ENCODE measurements around the gene ANKRD34A. TPM values are rescaled to one million over a fixed set of nuclear protein-coding genes. Genes with fewer than 3 reads are reported as not detected.

Gene ANKRD34A
- total and polyA plus RNA-seq, 2 of the 13 experiments (the other 11 are each of a cell fraction or from before 2014, with no cell fraction given), result 0.05 to 0.07 TPM

DNA sequence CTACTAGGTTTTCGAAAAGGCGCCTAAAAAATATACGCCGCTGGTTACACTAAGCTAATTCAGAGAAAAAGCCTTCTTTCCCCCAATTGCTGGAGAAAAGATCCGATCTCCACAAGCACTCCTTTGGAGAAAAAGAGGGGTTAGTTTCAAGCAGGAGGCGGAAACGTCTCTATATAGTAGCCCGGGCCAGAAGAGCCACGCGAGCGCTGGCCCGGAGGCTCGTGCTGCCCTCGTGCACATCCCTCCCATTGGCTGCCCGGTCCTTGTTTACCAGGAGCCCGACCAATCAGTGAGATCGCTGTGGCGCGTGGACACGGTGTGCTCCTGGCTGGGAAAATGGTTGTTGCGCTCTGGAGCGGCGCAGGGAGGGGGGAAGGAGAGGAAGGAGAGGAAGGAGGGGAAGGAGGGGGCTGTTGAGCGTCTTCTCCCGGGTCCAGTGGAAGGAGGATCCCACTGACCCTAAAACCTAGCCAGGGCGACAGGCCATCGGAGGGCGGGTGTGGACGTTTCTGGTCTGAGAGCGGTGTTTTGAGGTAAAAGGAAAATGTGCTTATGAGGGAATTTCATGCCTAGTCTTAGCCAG is 32.1 kb upstream of the ANKRD34A start, which contains the start of gene TXNIP (continued):
- TF ChIP-seq ZC3H4 (CRISPR knock-in tag; IDR thresholded peaks at IDR 0.05; ENCODE audit: borderline replicate concordance) (no peak), SSRP1 (CRISPR knock-in tag; IDR thresholded peaks at IDR 0.05) (no peak), ZNF75D (CRISPR knock-in tag; IDR thresholded peaks at IDR 0.05; ENCODE audit: borderline replicate concordance) (no peak), ZNF7 (CRISPR knock-in tag; IDR thresholded peaks at IDR 0.05) (peak; percentile 21; the same call in 1 of the 2 replicates), DPF2 (CRISPR knock-in tag; IDR thresholded peaks at IDR 0.05; ENCODE audit: borderline replicate concordance, low read depth) (peak; percentile 45; the same call in 1 of the 2 replicates), HDAC1 (CRISPR knock-in tag; IDR thresholded peaks at IDR 0.05) (peak; percentile 46), MIER2 (CRISPR knock-in tag; IDR thresholded peaks at IDR 0.05) (peak; percentile 48; the same call in 1 of the 2 replicates), FOXK1 (CRISPR knock-in tag; IDR thresholded peaks at IDR 0.05; ENCODE audit: borderline replicate concordance, low read depth) (peak; percentile 100), ASH2L (IDR thresholded peaks at IDR 0.05; ENCODE audit: insufficient read length, low read depth, low read length) (peak; percentile 9), SCMH1 (CRISPR knock-in tag; IDR thresholded peaks at IDR 0.05; ENCODE audit: borderline replicate concordance) (no peak), PLRG1 (conservative IDR thresholded peaks at IDR 0.05) (no peak), PITX1 (CRISPR knock-in tag; IDR thresholded peaks at IDR 0.05) (peak; percentile 89), ZNF629 (CRISPR knock-in tag; conservative IDR thresholded peaks at IDR 0.05) (no peak), ZNF589 (CRISPR knock-in tag; conservative IDR thresholded peaks at IDR 0.05) (0 out of 2 replicates have a peak, but pooled peaks have one; percentile 52), FOXM1 (CRISPR knock-in tag; IDR thresholded peaks at IDR 0.05) (no peak), ZC3H13 (CRISPR knock-in tag; IDR thresholded peaks at IDR 0.05) (0 out of 2 replicates have a peak, but pooled peaks have one; percentile 50), ZNF772 (CRISPR knock-in tag; IDR thresholded peaks at IDR 0.05) (peak; percentile 74; the same call in 1 of the 2 replicates), ZNF564 (CRISPR knock-in tag; IDR thresholded peaks at IDR 0.05) (no peak), ZNF720 (CRISPR knock-in tag; IDR thresholded peaks at IDR 0.05) (no peak), ADNP (CRISPR knock-in tag; IDR thresholded peaks at IDR 0.05) (no peak), ZNF598 (CRISPR knock-in tag; IDR thresholded peaks at IDR 0.05; ENCODE audit: borderline replicate concordance) (no peak)
- TF ChIP-seq, protein P1, sequence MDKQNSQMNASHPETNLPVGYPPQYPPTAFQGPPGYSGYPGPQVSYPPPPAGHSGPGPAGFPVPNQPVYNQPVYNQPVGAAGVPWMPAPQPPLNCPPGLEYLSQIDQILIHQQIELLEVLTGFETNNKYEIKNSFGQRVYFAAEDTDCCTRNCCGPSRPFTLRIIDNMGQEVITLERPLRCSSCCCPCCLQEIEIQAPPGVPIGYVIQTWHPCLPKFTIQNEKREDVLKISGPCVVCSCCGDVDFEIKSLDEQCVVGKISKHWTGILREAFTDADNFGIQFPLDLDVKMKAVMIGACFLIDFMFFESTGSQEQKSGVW (CRISPR knock-in tag; IDR thresholded peaks at IDR 0.05; ENCODE audit: borderline replicate concordance), result no peak
- TF ChIP-seq, protein P2, sequence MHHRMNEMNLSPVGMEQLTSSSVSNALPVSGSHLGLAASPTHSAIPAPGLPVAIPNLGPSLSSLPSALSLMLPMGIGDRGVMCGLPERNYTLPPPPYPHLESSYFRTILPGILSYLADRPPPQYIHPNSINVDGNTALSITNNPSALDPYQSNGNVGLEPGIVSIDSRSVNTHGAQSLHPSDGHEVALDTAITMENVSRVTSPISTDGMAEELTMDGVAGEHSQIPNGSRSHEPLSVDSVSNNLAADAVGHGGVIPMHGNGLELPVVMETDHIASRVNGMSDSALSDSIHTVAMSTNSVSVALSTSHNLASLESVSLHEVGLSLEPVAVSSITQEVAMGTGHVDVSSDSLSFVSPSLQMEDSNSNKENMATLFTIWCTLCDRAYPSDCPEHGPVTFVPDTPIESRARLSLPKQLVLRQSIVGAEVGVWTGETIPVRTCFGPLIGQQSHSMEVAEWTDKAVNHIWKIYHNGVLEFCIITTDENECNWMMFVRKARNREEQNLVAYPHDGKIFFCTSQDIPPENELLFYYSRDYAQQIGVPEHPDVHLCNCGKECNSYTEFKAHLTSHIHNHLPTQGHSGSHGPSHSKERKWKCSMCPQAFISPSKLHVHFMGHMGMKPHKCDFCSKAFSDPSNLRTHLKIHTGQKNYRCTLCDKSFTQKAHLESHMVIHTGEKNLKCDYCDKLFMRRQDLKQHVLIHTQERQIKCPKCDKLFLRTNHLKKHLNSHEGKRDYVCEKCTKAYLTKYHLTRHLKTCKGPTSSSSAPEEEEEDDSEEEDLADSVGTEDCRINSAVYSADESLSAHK (CRISPR knock-in tag; IDR thresholded peaks at IDR 0.05; ENCODE audit: borderline replicate concordance), result no peak
- TF ChIP-seq, protein P3, sequence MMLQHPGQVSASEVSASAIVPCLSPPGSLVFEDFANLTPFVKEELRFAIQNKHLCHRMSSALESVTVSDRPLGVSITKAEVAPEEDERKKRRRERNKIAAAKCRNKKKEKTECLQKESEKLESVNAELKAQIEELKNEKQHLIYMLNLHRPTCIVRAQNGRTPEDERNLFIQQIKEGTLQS (CRISPR knock-in tag; IDR thresholded peaks at IDR 0.05), result no peak
- TF ChIP-seq, protein P4, sequence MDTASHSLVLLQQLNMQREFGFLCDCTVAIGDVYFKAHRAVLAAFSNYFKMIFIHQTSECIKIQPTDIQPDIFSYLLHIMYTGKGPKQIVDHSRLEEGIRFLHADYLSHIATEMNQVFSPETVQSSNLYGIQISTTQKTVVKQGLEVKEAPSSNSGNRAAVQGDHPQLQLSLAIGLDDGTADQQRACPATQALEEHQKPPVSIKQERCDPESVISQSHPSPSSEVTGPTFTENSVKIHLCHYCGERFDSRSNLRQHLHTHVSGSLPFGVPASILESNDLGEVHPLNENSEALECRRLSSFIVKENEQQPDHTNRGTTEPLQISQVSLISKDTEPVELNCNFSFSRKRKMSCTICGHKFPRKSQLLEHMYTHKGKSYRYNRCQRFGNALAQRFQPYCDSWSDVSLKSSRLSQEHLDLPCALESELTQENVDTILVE (CRISPR knock-in tag; IDR thresholded peaks at IDR 0.05), result peak; percentile 80
- TF ChIP-seq, protein P5, sequence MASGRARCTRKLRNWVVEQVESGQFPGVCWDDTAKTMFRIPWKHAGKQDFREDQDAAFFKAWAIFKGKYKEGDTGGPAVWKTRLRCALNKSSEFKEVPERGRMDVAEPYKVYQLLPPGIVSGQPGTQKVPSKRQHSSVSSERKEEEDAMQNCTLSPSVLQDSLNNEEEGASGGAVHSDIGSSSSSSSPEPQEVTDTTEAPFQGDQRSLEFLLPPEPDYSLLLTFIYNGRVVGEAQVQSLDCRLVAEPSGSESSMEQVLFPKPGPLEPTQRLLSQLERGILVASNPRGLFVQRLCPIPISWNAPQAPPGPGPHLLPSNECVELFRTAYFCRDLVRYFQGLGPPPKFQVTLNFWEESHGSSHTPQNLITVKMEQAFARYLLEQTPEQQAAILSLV (CRISPR knock-in tag; IDR thresholded peaks at IDR 0.05; ENCODE audit: borderline replicate concordance), result no peak; the same call in 1 of the 2 replicates
